Measurements from ENCODE around the gene SHFL. TPM values are rescaled to one million over a fixed set of nuclear protein-coding genes. Genes with fewer than 3 reads are reported as not detected.

SHFL gene
- total RNA-seq, 6 donors from 2014 or later: 28.9 to 95.3 (median 39.0) TPM

- H3K36me3 ChIP-seq: no peaks in the 10 kb centered on the region
- no peak overlapping the region for H3K27ac ChIP-seq
- DNase-seq: no peak
- peaks cover 13 to 33% (median 21%) of the 10 kb centered on the region in 4 donors for H3K9me3 ChIP-seq
- H3K4me3 ChIP-seq: no peak overlapping the region
- ATAC-seq (ENCODE audit: low FRiP score in 2 of 2): no peak
- H3K4me1 ChIP-seq: no peaks in the 10 kb centered on the region
- TF ChIP-seq CTCF (IDR thresholded peaks at IDR 0.05): no peak
- TF ChIP-seq POLR2A (IDR thresholded peaks at IDR 0.05): no peak
- TF ChIP-seq POLR2AphosphoS5 (IDR thresholded peaks at IDR 0.05): no peak
- no peak for TF ChIP-seq EP300 (IDR thresholded peaks at IDR 0.05)
- WGBS, 2 donors: 78 to 82% methylated on average over 4 of the region's 4 CpGs
- no peaks in the 10 kb centered on the region for H3K27me3 ChIP-seq
These were observed 42.7 kb upstream of the SHFL start for GRCh38 chr19:10043286-10043927.

GRCh38 chr19:10044390-10044789 is 41.7 kb upstream of the SHFL start:
- Histone ChIP-seq H3K4me3 (no peak overlapping the region), H3K36me3 (no peaks in the 10 kb centered on the region), H3K27ac (no peak overlapping the region), H3K27me3 (no peaks in the 10 kb centered on the region), H3K9me3 (peaks cover 13 to 33% (median 21%) of the 10 kb centered on the region in 4 donors), H3K4me1 (no peaks in the 10 kb centered on the region)
- DNase-seq: no peak
- WGBS, 2 donors: 70 to 85% methylated on average over 1 of the region's 1 CpG
- ATAC-seq (ENCODE audit: low FRiP score in 2 of 2): no peak
- TF ChIP-seq CTCF (IDR thresholded peaks at IDR 0.05) (no peak), POLR2AphosphoS5 (IDR thresholded peaks at IDR 0.05) (no peak), EP300 (IDR thresholded peaks at IDR 0.05) (no peak), POLR2A (IDR thresholded peaks at IDR 0.05) (no peak)

GRCh38 chr19:10045371-10045770 is 40.7 kb upstream of the SHFL start:
- Histone ChIP-seq H3K36me3 (no peaks in the 10 kb centered on the region), H3K4me3 (no peak overlapping the region), H3K27me3 (no peaks in the 10 kb centered on the region), H3K4me1 (no peaks in the 10 kb centered on the region), H3K9me3 (peaks cover 13 to 33% (median 21%) of the 10 kb centered on the region in 4 donors), H3K27ac (no peak overlapping the region)
- no peak for DNase-seq
- WGBS, 2 donors: 50 to 52% methylated on average over 1 of the region's 1 CpG
- no peak for TF ChIP-seq CTCF (IDR thresholded peaks at IDR 0.05)
- no peak for TF ChIP-seq POLR2A (IDR thresholded peaks at IDR 0.05)
- no peak for TF ChIP-seq EP300 (IDR thresholded peaks at IDR 0.05)
- no peak for TF ChIP-seq POLR2AphosphoS5 (IDR thresholded peaks at IDR 0.05)
- ATAC-seq (ENCODE audit: low FRiP score in 2 of 2): no peak

- H3K27ac ChIP-seq: no peak overlapping the region
- ATAC-seq (ENCODE audit: low FRiP score in 2 of 2) (no peak), DNase-seq (no peak)
- 41 to 67% methylated on average over 2 of the region's 2 CpGs for WGBS, 2 donors
- H3K36me3 ChIP-seq: no peaks in the 10 kb centered on the region
- no peak overlapping the region for H3K4me3 ChIP-seq
- no peaks in the 10 kb centered on the region for H3K4me1 ChIP-seq
- peaks cover 0 to 6% (median 3%) of the 10 kb centered on the region in 4 donors for H3K9me3 ChIP-seq
- TF ChIP-seq EP300 (IDR thresholded peaks at IDR 0.05) (no peak), POLR2A (IDR thresholded peaks at IDR 0.05) (no peak), CTCF (IDR thresholded peaks at IDR 0.05) (no peak), POLR2AphosphoS5 (IDR thresholded peaks at IDR 0.05) (no peak)
- H3K27me3 ChIP-seq: no peaks in the 10 kb centered on the region
These were observed 36.5 kb upstream of the SHFL start for GRCh38 chr19:10049626-10050025.
